Spleen (tissue), 7 donors: ENCODE results near the gene CIC.

Experiments
- CTCF ChIP-seq, 11 experiments: fragments of 200-600 bp in 7 of 11; fragments of 450-650 bp in 4 of 11; sonication (generic) in 4 of 11; IDR thresholded peaks in 8 of 11; conservative IDR thresholded peaks in 3 of 11; 1 replicate in 7 of 11; 2 replicates in 4 of 11; pipeline versions ENCODE4 v1.4.0 to v1.8.0; 2016 to 2021; ENCODE audit warnings: antibody characterized with exemption in 11 of 11, inconsistent platforms in 4 of 11, mild to moderate bottlenecking in 1 of 11
- POLR2A ChIP-seq, 3 donors: fragments of 450-650 bp; IDR thresholded peaks; one replicate each; pipeline ENCODE4 v1.5.1; 2017; ENCODE audit warnings: antibody characterized with exemption in 3 of 3, mild to moderate bottlenecking in 1 of 3
- donor health status: DM: no; HTN: no; CAD: no; lungs with moderate emphysema.
- donor health status: DM: no; HTN: no; CAD: no.
- donor health status: DM: no; HTN: no; CAD: no.

- TF ChIP-seq CTCF (IDR thresholded peaks at IDR 0.05 in 8 of 11, conservative IDR thresholded peaks at IDR 0.05 in 3 of 11) (no peak), POLR2A (IDR thresholded peaks at IDR 0.05) (no peak)
Observed at GRCh38 chr19:42241279-42241678, 27.8 kb upstream of the CIC start.
